OCI-M1 (cell line): ENCODE data around the gene PDE3B.
"Not testable (repeated sequence)": the region's sequence is repeated elsewhere in the genome, so short reads cannot be mapped to it uniquely, and the experiment has no call there.

Experiments used
- DNase-seq: peaks from one replicate; lab custom pipeline; 2025; lab: John Stamatoyannopoulos, UW

The PDE3B gene

DNA sequence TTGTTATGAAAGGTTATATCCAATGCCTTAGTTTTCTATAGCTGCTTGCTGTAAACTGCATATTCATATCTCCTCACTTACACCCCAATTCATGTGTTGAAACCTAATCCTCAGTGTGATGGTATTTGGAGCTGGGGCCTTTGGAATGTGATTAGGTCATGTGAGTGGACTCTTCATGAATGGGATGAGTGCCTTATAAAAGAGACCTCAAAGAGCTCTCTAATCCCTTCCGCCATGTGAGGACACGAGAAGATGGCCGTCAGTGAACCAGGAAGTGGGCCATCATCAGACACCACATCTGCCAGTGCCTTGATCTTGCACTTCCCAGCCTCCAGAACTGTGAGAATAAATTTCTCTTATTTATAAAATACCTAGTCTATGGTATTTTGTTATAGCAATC, 169.2 kb downstream of the PDE3B start:
- no peak for DNase-seq

DNA sequence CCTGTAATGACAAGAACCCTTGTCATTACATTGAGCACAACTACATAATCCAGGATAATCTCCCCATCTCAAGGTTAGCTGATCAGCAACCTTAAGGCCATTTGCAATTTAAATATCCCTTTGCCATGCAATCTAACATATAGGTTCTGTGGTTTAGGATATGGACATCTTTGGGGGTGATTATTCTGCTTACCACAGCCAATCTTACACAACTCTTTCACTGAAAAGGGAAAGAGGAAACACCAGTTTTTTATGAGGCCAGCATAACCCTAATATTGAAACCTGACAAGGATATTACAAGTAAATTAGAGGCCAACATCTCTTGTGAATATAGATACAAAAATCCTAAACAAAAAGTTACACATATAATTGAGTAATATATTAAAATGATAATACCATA, 169.9 kb downstream of the PDE3B start:
- peak; percentile 13 for DNase-seq

DNA sequence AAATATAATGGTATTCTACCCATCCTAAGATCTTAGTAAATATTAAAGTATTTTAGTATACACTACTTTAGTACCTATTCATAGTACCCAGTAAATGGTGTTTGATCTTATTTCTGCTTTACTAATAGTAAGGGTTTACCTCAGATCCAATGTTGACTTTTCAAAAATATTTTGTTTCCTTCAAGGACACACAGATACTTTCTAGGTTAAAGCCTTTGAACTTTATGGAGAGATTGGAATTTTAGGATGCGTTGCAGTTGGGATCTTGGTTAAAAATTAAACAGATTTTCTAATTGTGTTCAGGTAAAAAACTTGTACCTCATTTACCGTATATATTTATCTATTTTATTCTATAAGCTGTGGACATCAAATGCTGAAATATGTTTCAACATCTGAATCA, 175.2 kb downstream of the PDE3B start:
- DNase-seq = no peak

DNA sequence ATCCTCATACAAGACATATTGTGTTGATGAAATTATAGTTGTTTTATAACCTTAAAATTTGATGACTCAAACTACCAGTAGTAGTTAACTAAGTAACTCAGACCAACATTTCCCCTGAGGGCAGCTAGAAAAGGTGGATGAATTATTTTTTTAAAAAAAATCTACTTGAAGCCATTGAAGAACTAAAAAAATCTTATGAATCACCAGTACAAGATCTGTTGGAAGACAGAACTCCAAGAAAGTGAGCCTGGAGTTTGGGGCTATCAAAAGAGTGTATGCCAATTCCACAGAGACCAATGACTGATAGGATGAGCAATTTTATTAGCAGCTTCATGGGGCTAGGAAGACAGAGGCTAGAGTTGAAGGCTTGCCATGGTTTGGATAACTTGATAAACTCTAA, 176.0 kb downstream of the PDE3B start:
- DNase-seq = no peak

DNA sequence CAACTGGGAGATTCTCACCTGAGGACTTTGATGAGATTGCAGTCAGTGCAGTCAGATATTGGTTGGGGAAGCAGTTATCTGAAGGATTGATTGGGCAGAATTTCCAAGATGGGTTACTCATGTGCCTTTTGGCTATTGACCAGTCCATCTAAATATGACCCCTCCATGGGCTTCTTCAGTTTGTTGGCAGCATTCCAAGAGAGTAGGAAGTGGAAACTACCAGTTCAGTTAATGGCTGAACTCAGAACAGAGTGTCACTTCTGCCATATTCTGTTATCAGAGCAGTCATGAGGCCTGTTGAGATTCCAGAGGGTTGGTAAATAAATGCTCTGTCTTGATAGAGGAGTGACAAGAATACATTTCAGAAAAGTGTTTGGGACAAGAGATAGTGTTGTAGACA, 177.4 kb downstream of the PDE3B start:
- DNase-seq = peak; percentile 29

DNA sequence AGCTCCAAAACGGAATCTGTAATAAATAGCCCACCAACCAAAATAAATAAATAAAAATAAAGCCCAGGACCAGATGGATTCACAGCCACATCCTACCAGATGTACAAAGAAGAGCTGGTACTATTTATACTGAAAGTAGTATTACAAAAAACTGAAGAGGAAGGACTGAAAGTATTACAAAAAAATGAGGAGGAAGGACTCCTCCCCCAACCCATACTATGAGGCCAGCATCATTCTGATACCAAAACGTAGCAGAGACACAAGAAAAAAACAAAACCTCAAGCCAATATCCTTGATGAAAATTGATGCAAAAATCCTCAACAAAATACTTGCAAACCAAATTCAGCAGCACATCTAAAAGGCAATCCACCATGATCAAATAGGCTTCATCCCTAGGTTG, 183.0 kb downstream of the PDE3B start:
- no peak for DNase-seq

DNA sequence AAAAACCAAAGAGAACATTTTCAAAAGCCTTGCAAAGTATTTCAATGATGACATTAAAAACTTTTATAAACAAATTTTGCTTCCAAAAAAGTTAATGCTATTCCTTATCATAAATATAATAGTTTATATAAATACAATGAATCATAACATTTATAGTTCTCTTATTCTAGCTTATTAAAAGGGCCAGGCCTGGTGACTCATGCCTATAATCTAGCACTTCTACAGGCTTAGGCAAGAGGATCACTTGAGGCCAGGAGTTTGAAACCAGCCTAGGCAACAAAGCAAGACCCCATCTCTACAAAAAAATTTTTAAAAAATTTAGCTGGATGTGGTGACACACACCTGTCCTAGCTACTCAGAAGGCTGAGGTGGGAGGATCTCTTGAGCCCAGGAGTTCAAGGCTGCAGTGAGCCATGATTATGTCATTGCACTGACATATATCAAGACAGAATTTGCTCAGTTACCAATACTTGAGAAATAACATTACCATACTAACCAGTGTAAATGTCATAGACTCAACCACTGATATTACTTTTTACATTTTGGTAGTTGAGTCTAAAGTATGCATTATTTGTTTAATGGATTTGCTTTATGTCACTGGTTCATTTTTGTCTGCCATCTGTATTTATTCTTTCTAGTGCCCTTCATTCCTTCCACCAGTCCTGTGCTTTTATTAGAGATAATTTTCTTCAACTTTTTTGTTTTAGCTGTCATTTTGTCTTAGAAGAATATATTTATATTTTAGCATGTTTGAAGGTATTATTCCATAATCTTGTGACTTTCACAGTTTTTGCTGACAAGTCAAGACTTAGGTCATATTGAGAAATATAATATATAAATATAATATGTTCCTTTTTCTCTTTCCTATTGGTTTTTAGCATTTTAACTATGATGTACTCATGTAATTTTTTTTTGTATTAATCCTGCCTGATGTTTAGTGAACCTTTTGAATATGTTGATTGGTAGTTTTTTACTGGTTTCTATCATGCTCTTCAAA, 192.2 kb downstream of the PDE3B start:
- DNase-seq = no peak

DNA sequence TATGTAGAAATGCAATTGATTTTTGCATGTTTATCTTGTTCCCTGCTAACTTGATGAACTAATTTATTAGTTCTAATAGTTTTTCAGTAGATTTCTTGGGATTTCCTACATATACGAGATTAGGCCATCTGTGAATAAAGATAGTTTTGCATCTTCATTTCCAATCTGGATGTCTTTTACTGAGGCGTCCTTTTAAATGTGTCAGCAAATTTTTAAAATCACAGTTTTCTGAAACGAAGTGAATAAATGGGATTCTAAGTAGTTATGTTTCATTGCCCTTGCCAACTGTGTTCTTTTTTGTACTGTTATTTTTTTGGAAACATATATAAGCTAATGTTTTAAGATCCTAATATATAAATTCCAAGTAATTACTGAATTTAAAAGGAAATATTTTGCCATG, 198.4 kb downstream of the PDE3B start:
- DNase-seq = no peak

DNA sequence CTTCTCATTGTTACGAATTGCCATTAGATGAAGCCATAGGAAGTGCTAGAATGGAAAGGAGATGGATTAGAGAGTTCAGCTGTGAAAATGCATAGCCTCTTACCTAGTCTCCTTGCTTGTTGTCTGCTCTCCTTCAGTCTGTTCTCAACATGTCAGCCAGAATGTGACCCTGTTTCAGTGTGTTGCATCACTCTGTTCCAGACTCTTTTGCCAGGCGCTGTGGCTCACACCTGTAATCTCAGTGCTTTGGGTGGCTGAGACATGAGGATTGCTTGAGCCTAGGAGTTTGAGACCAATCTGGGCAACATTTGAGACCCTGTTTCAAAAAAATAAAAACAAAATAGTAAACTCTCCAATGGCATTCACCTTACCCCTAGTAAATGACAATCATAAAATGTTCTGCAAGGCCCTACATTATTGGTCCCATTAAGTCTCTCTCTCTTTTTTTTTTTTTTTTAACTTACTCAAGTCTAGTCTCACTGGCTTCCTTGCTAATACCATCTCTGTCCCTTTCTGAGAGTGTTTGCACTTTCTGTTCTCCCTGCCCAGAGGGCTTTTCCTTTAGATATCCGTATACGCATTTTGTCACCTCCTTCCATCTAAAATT, 209.1 kb downstream of the PDE3B start:
- peak; percentile 75 for DNase-seq

DNA sequence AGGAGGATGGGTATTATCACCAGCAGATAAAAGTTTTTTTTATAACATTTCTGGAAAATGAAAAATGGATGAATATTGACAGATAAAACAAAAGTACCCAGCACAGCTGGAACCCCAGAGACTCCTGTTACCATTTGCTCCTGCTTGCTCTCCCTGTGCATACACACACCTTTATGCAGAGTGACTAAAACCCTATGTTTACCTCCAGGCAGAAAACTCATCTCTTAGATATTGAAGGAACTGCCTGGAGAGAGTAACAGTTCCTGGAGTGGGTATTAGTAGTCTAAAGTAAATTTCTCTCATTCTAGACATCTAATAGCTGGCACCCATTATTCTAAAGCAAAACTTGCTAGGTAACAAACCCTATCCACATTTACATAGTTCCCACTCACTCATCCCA, 210.5 kb downstream of the PDE3B start:
- DNase-seq = no peak

DNA sequence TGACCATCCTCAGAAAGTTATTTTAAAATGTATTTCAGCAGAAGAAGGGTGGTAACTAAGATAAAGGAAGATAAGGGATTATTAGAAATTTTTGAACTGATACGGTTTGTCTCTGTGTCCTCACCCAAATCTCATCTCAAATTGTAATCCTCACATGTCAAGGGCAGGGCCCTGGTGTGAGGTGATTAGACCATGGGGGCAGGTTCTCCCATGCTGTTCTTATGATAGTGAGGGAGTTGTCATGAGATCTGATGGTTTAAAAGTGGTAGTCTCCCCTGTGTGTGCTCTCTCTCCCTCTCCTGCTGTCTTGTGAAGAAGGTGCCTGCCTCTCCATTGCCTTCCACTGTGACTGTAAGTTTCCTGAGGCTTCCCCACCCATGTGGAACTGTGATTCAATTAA, 212.3 kb downstream of the PDE3B start:
- DNase-seq = peak; percentile 7

DNA sequence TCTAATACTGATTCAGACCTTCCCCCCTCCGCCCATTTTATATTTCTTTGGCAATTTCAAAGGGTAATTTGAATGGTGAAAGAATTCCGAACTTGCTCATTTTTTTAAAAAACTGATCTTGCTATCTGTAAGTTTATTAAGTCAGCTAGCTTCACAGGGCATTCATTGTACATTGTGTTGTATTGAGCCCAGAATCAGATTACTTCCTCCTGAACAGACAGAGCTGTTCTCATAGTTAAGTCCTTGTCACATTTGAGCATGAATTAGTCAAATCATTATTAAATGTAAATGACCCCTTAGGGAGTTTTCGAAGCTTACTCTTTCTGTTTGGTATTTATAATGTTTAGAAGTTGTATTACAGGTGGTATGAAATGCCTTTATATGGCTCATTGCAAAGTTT, 214.0 kb downstream of the PDE3B start:
- no peak for DNase-seq

DNA sequence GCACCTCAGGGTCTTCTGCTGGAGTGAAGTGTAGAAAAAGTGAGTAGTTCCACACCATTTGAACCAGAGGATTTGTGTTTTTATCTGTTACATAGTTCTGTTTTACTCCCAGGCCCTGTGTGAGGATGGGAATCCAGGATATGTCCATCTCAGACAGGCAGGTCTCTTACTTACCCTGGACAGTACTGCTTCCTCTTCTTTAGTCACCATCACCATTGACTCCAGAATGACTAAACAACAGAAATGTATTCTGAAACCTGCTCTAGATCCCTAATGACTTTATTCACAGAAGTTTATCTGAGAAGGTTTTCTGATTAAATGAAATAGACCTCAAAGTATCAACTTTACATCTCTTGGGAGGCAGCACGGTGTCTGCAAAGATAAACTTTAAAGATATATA, 214.8 kb downstream of the PDE3B start:
- peak; percentile 68 for DNase-seq

DNA sequence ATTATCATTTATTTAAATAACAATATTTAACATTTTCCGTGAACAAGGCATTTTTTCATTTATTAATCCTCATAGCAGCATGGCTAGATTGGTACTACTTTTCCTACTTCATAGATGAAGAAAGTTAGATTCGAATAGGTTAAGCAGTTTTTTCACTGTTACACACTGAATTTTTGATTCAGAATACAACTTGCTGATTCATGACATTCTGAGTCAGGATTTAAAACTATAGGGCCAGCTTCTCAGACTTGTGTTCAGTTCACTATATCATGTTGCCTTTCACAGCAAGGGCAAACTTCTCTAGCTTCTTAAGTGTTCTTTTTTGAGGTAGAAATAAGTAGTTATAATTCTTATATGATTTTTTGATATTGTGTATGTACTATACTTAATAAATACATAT, 216.9 kb downstream of the PDE3B start:
- DNase-seq = peak; percentile 65

DNA sequence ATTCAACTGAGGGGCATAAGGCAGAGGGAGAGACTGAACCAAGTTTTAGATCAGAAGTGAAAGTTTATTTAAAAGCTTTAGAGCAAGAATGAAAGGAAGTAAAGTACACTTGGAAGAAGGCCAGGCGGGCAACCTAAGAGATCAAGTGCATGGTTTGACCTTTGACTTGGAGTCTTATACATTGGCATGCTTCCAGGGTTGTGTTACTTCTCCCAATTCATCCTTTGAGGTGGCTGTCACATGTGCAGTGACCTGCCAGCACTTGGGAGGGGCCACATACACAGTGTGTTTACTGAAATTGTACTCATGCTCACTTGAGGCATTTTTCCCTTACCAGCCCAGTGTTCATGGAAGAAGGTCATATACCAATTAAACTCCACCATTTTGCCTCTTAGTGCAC, 218.1 kb downstream of the PDE3B start:
- DNase-seq = peak; percentile 71

DNA sequence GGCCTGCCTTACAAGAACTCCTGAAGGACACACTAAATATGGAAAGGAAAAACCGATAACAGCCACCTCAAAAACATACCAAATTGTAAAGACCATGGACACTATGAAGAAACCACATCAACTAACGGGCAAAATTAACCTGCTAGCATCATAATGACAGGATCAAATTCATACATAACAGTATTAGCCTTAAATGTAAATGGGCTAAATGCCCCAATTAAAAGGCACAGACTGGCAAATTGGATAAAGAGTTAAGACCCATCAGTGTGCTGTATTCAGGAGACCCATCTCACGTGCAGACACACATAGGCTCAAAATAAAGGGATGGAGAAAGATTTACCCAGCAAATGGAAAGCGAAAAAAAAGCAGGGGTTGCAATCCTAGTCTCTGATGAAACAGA, 220.2 kb downstream of the PDE3B start:
- DNase-seq = not testable (repeated sequence)

DNA sequence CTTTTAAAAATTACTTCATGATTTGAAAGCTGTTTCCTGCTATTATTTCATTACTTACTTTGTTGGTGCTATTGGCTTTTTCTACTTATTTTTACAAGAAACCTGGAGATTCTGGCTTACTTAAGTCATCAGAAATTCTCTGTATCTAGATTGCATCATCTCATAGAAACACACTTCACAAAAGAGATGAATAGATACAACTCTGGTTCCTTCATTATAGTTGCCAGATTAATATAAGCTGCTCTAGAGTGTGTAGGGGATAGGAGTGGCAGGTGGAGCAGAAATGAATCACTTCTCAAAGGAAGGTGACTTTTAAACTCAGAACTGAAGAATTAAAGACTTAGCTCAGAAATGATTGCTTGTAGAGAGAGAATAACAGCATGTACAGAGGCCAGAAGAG, 228.4 kb downstream of the PDE3B start:
- peak; percentile 16 for DNase-seq

DNA sequence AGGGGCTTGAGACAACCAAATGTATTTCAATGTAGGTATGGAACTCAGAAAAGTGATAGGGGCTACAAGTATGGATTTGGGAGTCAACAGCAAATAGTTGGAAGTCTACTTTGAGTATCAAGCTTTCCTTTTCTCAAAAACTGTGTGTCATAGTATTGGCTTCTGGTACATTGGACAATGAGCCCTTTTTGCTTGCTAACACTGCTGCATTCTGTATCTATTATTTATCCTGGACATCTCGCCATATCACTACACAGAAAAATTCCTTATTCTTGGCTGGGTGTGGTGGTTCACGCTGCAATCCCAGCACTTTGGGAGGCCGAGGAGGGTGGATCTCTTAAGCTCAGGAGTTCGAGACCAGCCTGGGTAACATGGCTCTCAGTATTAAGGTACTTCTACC, 230.0 kb downstream of the PDE3B start:
- DNase-seq = no peak

DNA sequence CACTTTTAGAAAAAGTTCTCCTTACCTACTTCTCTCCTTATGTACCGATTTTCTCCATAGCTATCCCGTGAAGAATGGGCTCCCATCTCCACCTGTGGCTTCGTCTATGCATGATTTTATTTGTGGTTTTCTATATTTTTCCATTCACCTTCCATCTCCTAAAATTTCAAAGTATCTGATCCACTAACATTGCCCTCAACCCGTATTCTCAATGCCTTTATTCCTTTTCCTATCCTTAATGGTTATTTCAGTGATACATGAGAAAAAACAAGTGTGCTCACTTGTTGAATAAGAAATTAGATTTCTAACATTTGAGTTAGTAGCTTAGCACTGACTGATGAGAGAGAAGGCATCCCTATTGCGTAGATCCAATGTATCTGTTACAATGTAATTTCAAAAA, 231.6 kb downstream of the PDE3B start:
- DNase-seq = no peak

DNA sequence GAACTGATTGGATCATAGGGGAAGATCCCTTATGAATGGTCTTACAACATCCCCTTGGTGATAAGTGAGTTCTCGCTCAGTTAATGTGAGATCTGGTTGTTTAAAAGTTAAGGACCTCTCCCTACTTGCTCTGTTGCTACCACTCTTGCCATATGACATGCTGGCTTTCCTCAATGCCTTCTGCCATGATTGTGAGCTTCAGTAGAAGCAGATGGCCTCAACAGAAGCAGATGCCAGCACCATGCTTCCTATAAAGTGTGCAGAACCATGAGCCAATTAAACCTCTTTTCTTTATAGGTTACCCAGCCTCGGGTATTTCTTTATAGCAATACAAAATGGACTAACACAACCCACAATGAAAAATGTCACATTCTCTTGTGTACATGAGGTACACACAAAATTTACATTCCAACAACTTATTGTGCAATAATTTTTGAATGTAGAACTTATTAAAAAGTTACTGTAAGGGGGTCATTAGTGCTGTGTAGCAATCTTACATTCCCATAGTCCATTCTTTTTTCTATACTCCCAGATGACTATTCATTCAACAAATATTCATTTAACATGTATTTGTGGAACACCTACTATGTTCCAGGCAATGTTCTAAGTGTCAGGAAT, 238.1 kb downstream of the PDE3B start:
- DNase-seq = no peak

DNA sequence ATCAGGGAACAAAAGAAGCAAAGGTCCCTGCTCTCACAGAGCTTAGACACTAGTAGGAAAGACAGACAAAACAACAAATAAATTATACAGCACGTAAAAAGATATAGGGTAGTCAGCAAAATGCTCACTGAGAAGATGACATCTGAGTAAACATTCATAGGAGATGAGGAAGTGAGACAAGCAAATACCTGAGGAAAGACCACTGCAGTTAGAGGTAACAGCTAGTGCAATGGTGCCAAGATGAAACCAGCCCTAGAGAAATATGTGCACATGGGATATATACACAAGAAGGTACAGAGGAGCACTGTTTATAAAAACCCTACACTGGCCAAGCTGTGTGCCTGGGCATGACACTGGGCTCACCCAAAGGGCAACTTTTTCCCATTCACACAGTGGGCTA, 238.6 kb downstream of the PDE3B start:
- no peak for DNase-seq

DNA sequence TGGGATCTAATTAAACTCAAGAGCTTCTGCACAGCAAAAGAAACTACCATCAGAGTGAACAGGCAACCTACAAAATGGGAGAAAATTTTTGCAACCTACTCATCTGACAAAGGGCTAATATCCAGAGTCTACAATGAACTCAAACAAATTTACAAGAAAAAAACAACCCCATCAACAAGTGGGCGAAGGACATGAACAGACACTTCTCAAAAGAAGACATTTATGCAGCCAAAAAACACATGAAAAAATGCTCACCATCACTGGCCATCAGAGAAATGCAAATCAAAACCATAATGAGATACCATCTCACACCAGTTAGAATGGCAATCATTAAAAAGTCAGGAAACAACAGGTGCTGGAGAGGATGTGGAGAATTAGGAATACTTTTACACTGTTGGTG, 240.1 kb downstream of the PDE3B start:
- DNase-seq = not testable (repeated sequence)

DNA sequence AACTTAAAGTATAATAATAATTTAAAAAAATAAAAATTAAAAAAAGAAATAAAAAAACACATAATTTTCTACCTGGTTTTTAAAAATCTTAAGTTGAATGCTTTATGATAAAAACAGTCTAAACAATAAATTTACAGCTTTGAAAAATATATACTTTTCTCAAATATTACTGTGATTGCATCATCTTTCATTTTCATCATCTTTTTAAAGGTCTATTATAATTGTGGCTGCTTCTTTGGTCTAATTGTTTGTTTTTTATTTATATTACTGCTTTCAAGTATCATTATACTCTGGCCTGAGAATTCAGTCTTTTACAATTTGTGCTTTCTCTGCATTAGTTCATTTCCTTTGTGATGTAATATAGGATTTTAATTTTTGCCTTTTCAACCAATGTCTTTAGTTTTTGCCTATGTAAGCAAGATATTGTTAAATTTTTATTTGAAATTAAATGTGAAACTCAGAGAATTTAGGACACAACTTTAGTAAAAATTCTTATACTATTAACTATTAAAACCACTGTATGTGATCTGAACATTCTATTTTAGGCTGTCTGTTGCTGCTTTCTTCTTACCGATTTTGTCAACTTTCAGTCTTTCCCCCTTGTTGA, 241.2 kb downstream of the PDE3B start:
- DNase-seq = peak; percentile 10
